ENCODE results near the gene FOXC2.

- TF ChIP-seq CTCF (IDR thresholded peaks at IDR 0.05) (no peak), MAX (IDR thresholded peaks at IDR 0.05; ENCODE audit: low read depth) (no peak), RFX5 (IDR thresholded peaks at IDR 0.05; ENCODE audit: low read length) (no peak), USF2 (IDR thresholded peaks at IDR 0.05; ENCODE audit: borderline replicate concordance, low read depth, low read length) (no peak), YY1 (IDR thresholded peaks at IDR 0.05; ENCODE audit: low read depth) (no peak), USF1 (IDR thresholded peaks at IDR 0.05; ENCODE audit: borderline replicate concordance, low read depth) (no peak)
- TF ChIP-seq, protein P1, sequence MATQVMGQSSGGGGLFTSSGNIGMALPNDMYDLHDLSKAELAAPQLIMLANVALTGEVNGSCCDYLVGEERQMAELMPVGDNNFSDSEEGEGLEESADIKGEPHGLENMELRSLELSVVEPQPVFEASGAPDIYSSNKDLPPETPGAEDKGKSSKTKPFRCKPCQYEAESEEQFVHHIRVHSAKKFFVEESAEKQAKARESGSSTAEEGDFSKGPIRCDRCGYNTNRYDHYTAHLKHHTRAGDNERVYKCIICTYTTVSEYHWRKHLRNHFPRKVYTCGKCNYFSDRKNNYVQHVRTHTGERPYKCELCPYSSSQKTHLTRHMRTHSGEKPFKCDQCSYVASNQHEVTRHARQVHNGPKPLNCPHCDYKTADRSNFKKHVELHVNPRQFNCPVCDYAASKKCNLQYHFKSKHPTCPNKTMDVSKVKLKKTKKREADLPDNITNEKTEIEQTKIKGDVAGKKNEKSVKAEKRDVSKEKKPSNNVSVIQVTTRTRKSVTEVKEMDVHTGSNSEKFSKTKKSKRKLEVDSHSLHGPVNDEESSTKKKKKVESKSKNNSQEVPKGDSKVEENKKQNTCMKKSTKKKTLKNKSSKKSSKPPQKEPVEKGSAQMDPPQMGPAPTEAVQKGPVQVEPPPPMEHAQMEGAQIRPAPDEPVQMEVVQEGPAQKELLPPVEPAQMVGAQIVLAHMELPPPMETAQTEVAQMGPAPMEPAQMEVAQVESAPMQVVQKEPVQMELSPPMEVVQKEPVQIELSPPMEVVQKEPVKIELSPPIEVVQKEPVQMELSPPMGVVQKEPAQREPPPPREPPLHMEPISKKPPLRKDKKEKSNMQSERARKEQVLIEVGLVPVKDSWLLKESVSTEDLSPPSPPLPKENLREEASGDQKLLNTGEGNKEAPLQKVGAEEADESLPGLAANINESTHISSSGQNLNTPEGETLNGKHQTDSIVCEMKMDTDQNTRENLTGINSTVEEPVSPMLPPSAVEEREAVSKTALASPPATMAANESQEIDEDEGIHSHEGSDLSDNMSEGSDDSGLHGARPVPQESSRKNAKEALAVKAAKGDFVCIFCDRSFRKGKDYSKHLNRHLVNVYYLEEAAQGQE (IDR thresholded peaks at IDR 0.05; ENCODE audit: low read depth, low read length), result no peak
Observed at GRCh38 chr16:86554599-86554916, 12.1 kb upstream of the FOXC2 start.

Data from SK-N-SH (cell line).